ENCODE results near the gene LMO1.

DNA sequence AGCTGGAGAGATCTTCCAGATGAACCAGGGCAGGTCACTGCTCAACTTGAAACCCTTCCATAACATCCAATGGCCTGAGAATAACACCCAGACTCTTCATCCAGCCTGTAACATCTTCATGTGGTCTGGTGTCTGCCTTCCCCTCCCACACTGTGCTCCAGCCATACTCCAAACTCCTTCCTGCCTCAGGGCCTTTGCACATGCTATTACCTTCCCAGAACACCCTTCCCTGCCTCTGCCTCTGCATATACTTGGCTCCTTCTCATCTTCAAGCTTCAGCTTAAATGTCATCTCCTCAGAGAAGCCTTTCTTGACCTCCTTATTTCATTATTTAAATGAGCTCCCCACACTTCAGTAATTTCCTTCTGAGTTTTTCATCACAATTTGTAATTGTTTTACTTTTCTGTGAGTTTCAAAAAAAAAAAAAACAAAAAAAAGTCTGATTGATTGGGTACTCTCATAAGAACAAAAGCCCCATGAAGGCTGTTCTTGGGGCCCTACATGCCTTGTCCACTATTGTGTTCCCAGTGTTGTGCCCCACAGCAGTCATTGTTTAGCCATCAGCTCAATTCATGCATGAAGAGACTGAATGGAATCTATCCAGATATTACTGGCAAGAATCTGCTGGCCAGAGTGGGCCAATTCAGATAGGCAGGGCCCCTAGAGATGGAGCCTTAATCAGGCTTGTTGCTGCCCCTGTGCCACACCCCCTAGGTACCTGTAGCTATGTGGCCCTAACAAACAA is 22.1 kb downstream of the LMO1 start:
- TF ChIP-seq, protein P1, sequence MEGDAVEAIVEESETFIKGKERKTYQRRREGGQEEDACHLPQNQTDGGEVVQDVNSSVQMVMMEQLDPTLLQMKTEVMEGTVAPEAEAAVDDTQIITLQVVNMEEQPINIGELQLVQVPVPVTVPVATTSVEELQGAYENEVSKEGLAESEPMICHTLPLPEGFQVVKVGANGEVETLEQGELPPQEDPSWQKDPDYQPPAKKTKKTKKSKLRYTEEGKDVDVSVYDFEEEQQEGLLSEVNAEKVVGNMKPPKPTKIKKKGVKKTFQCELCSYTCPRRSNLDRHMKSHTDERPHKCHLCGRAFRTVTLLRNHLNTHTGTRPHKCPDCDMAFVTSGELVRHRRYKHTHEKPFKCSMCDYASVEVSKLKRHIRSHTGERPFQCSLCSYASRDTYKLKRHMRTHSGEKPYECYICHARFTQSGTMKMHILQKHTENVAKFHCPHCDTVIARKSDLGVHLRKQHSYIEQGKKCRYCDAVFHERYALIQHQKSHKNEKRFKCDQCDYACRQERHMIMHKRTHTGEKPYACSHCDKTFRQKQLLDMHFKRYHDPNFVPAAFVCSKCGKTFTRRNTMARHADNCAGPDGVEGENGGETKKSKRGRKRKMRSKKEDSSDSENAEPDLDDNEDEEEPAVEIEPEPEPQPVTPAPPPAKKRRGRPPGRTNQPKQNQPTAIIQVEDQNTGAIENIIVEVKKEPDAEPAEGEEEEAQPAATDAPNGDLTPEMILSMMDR (conservative IDR thresholded peaks at IDR 0.05 in 1 of 2, IDR thresholded peaks at IDR 0.05 in 1 of 2; ENCODE audit: extremely low read depth in 1 of 2, insufficient read depth in 1 of 2, low read depth in 1 of 2, low read length in 2 of 2): no peak
- TF ChIP-seq EZH2 (IDR thresholded peaks at IDR 0.05; ENCODE audit: borderline replicate concordance, low read length): no peak

Measured in mammary epithelial cell (primary cell).